Measurements from ENCODE around the gene RPTOR.
A peak's percentile ranks its signal among the peaks of the same experiment; 100 is the strongest.

Gene RPTOR

DNA sequence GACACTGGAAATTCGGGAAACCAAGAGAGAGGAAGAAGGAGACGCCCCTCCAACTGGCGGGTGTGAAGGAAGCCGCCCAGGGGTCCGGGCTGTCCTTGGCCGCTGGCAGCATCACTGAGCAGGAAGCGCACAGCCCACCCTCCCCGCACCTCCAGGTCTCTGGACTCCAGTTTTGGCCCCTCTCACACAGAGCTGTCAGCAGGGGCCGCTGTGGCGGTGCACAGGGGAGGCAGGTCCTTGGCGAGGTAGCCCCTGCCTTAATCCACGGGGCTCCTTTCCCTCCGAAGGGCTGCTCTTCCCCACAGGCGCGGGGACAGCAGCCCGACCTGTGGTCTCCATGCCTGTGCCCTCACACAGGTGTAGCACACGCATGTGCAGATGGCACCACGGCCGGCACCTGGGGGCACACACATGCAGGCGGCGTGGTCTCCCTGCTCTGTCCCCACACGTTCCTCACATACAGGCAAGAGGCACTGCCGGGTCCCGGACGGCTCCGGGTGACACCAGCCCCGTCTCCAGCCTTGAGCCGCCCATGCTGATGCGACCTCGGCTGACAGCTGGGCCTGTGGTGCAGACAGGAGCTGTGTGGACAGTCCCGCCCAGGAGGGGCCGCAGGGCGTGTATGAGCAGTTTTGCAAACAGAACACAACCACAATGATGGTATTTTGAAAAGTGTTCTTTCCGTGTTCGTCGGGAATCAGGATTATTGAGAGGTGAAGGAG lies 420.4 kb downstream of the RPTOR start:
- DNase-seq (ENCODE audit: low spot score), result no peak

- no peak for DNase-seq (ENCODE audit: low spot score)
Observed at GRCh38 chr17:80965606-80966005, 421.0 kb downstream of the RPTOR start.

- no peak for DNase-seq (ENCODE audit: low spot score)
Observed at GRCh38 chr17:80967404-80967872, 422.8 kb downstream of the RPTOR start.

- no peak for DNase-seq (ENCODE audit: low spot score)
Observed at GRCh38 chr17:80968602-80969029, 424.0 kb downstream of the RPTOR start.

GRCh38 chr17:80969030-80969673 lies 424.5 kb downstream of the RPTOR start:
- no peak for DNase-seq (ENCODE audit: low spot score)

- no peak for DNase-seq (ENCODE audit: low spot score)
Observed at GRCh38 chr17:80969674-80970043, 425.0 kb downstream of the RPTOR start.

- DNase-seq (ENCODE audit: low spot score), result peak; percentile 72
Observed at GRCh38 chr17:80970044-80970761, 425.6 kb downstream of the RPTOR start.

DNA sequence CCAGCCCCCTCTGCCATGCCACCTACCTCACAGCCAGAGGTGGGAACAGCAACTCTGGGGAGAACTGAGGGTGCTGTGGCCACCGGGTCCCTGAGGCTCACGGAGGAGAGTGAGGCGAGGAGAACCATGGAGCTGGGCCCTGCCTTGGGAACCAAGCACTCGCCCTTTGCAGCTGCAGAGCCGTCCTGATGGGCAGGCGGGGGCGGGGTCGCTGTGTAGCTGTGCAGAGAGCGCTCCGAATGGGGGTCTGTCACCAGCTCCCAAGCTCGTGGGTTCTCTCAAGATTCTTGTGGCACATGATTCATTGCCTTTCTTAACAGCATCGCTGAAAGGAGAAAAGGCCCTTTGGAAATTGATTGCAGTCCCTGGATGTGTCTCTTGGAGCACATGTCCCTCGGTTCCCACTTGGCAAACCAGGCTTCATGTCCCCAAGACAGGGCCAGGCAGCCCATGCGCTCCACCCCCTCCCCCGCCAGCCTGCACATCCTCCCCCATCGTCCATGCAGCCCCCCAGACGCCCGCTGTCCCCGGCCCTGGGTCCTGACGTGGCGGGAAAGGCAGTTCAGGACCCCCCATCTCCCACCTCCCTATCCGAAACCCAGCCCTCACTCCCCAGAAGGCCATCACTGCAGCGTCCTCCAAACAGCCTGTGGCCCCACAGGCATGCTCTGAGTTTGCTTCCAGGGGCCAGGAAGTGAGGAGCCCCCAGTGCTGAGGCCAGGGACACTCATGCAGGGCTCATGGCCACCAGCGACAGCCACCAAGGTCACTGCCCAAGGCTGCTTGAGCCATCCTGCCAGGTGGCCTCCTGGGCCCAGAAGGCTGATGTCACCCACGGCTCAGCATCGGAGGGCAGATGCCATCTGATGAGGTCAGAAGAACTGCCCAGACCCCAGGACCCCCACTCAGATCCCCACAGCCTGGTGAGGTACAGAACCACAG lies 426.4 kb downstream of the RPTOR start:
- no peak for DNase-seq (ENCODE audit: low spot score)

GRCh38 chr17:80971704-80972304 lies 427.2 kb downstream of the RPTOR start:
- DNase-seq (ENCODE audit: low spot score), result no peak

GRCh38 chr17:80976701-80977100 lies 432.1 kb downstream of the RPTOR start:
- DNase-seq (ENCODE audit: low spot score), result no peak

- DNase-seq (ENCODE audit: low spot score), result no peak
Observed at GRCh38 chr17:80977172-80977571, 432.5 kb downstream of the RPTOR start.

DNA sequence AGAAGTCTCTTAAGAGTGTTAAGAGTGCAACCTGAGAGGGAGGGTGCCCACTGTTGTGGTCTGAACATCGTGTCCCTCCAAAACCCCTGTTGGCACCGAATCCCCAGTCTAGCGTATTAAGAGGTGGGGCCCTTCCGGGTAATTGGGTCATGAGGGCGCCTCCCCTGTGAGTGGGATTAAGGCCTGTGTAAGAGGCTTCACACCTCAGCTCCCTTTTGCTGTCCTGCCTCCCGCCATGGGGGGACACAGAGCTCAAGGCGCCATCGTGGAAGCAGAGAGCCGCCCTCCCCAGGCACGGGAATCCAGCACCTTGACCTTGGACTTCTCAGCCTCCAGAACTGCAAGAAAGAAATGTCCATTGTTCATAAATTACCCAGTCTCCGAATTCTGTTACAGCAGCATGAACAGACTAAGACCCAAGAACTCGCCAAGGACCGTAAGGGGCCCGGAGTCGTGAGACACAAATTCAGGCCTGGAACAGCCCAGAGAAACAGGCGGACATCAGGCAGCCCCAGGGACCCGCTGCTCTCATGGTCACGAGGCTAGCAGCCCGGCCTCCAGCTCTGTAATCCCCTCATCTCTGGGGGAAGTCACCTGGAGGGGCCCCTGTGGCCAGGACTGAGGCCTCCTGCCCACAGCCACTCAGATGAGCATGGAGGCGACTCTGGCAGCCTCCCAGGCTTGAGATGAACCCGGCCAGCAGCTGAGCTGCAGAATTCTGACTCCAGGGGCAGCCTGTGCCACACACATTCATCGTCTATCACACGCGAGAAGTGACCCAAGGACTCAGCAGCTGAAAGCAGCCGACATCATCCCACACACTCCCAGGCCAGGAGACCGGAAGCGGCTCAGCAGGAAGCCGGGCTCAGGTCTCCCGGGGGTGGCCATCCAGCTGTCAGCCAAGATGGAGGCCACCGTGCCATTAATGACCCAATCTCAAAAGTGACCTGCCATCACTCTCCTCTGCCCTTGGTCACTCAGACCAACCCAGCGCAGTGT lies 434.2 kb downstream of the RPTOR start:
- no peak for DNase-seq (ENCODE audit: low spot score)

DNA sequence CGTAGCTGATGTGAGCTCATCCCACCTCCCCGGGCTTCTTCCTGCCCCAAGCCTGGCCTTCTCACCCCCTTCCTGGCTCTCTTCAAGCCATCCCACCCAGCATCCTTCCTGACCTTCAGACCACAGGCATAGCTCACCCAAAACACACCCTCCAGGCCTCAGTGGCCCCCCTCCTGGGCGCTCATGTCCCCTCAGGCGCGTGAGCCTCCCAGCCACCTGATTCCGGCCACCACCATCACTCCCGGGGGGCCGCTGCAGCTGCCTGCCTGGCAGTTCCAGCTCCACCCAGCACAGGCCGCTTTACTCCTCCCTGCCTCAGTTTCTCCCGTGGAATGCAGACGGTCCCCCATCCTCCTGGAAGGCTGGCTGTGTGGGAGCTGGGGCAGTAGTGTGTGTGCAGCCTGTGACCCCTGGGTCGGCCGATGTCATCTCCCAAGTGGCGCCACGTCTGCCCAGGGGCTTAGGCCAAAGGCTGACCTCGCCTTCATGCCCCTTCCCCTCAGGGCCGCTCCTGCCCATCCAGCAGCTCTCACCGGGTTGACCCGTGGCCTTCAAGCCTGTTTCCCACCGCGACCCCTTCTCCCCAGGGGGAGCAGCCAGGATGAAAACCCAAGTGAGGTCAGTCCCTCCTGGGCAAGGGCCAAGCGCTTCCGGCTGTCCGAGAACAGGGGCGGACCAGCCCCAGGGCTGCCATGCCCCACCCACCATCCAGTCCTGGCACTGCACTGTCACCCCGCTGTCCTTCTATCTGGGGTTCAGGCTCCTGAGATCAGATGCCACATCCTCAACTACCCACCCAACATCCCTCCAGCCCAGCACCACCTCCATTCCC lies 435.1 kb downstream of the RPTOR start:
- DNase-seq (ENCODE audit: low spot score), result no peak

- DNase-seq (ENCODE audit: low spot score), result no peak
Observed at GRCh38 chr17:80980397-80981061, 435.9 kb downstream of the RPTOR start.

DNA sequence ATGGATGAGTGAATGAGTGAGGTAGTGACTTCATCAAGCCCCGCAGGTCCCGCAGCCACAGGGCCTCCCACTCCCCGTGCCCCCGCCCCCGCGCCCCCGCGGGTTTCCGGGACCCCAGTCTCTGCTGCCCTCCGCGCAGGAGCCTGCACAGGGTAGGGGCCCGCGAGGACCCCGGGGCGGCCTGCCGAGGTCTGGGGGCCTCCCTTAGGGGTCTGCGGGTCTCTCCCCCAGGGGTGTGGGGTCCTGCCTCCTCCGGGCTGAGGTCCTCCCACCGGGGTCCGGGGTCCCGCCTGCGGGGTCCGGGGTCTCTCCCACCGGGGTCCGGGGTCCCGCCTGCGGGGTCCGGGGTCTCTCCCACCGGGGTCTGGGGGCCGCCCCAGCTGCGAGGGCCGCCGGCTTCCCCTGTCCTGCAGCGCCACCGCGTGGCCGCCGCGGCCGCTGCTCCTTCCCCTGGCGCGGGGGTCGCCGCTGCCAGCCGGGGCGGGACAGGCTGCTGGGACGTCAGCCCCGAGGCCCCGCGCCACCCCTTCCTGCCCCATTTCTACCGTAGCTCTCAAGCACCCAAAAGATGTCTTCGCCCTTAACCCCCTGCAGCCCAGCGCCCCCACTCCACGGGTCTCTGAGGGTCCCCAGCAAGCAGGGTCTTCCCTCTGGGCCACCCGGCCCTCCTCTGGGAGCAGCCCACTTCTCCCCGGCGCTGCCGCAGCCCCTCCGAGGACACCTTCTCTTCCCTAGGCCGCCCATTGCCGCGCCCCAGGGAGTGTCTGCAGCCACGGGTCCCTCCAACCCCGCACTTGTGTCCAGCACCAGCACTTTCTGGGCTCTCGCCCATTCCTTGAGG lies 436.6 kb downstream of the RPTOR start:
- DNase-seq (ENCODE audit: low spot score), result peak; percentile 76

DNA sequence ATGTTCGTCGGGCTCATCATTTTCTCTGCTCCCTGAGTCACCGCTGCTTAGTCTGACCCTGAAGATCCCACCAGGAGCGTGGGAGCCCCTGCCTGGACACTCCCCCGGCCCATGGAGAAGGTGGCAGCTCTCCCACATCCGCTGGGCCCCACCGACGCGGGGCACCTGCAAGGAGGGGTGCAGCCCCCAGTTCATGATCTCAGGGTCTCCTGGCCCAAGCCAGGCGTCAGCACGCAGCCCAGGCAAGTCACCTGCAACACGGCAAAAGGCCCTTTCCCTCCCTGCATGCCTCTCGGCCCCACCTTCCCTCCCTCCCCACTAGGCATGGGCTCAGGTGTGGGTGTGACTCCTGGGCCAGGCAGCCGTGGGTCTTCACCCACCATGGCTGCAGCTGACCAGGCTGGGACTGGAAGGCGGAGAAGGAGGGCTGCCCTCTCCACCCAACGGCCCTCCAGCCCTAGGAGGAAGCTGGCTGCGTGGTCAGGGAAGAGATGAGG lies 437.3 kb downstream of the RPTOR start:
- no peak for DNase-seq (ENCODE audit: low spot score)

GRCh38 chr17:80982426-80982974 lies 437.9 kb downstream of the RPTOR start:
- no peak for DNase-seq (ENCODE audit: low spot score)

All from germinal center (tissue), 1 donor.